Hepatocyte (in vitro differentiated cells): ENCODE results near the gene SCNM1.

Experiments used
- CTCF ChIP-seq: fragments of 200-600 bp; sonication (generic); IDR thresholded peaks from 2 replicates; pipeline ENCODE4 v1.5.1; 2016; ENCODE audit warnings: antibody characterized with exemption, mild to moderate bottlenecking; ENCODE audit not compliant: poor library complexity
- EZH2 ChIP-seq: fragments of 200-600 bp; sonication (generic); IDR thresholded peaks from 2 replicates; pipeline ENCODE4 v1.6.1; 2016; ENCODE audit warnings: antibody characterized with exemption, mild to moderate bottlenecking, borderline replicate concordance

DNA sequence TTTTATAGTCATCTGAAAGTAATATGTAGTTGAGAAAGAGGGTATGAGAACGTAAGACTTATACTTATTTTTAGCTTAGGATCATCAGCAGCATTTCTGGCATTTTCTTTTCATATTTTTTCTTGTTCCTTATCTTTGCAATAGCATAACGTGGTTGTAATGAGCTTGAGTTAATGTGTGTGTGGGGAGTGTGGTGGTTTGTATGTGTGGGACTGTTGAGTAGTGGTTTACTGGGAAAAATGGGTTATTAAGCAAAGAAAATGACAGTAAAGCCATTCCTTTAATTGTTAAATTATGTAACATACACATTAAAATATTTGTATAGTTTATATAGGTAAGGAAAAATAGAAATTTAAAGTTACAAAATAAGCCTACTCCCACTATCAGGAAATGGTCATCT is 47.6 kb downstream of the SCNM1 start:
- TF ChIP-seq CTCF (no peak), EZH2 (no peak)
